ENCODE data around the gene ABCC3.

DNA sequence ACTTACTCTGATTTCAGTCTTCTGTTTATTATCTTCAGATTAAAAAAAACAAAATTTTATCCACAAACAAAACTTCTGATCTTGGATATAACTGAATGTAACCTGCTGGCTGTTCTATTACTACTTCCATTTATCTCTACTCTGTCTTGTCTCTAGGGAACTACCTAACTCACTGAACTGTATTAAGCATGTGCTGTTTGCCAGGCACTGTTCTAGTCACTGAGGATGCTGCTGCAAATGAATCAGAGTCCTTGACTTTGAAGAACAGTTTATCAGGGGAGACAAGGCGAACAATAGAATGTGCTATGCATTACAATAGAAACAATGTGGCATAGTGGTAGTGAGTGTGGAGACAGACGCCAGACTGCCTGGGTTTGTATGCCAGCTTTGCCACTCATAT lies 75.3 kb downstream of the ABCC3 start:
- TF ChIP-seq EZH2phosphoT487 (IDR thresholded peaks at IDR 0.05; ENCODE audit: borderline replicate concordance, low read length), result no peak
- TF ChIP-seq, protein P1, sequence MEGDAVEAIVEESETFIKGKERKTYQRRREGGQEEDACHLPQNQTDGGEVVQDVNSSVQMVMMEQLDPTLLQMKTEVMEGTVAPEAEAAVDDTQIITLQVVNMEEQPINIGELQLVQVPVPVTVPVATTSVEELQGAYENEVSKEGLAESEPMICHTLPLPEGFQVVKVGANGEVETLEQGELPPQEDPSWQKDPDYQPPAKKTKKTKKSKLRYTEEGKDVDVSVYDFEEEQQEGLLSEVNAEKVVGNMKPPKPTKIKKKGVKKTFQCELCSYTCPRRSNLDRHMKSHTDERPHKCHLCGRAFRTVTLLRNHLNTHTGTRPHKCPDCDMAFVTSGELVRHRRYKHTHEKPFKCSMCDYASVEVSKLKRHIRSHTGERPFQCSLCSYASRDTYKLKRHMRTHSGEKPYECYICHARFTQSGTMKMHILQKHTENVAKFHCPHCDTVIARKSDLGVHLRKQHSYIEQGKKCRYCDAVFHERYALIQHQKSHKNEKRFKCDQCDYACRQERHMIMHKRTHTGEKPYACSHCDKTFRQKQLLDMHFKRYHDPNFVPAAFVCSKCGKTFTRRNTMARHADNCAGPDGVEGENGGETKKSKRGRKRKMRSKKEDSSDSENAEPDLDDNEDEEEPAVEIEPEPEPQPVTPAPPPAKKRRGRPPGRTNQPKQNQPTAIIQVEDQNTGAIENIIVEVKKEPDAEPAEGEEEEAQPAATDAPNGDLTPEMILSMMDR (IDR thresholded peaks at IDR 0.05; ENCODE audit: low read depth, low read length, poor library complexity, severe bottlenecking), result no peak

All from DOHH2 (cell line).